Measurements from ENCODE around the gene COASY.

COASY gene

GRCh38 chr17:42578282-42578869 lies 16.4 kb downstream of the COASY start:
- Histone ChIP-seq H3K4me3 (ENCODE audit: control insufficient read depth in 1 of 7, extremely low read depth in 1 of 7, insufficient read depth in 4 of 7, low read depth in 2 of 7, low read length in 6 of 7) (peak overlapping the region; percentile 17 to 91 (median 77)), H3K9me3 (ENCODE audit: control extremely low read depth in 1 of 5, control insufficient read depth in 4 of 5, insufficient read depth in 2 of 5, low read depth in 1 of 5, low read length in 4 of 5) (no peaks in the 10 kb centered on the region), H3K27me3 (replicated peaks in 2 of 5; ENCODE audit: control insufficient read depth in 4 of 5, insufficient read depth in 5 of 5, low read length in 4 of 5) (no peaks in the 10 kb centered on the region), H3K27ac (ENCODE audit: insufficient read depth in 1 of 2, low read depth in 1 of 2, low read length in 2 of 2, poor library complexity in 1 of 2, severe bottlenecking in 2 of 2) (peak overlapping the region; percentile 89 to 94), H3K4me1 (ENCODE audit: control extremely low read depth in 1 of 4, control insufficient read depth in 4 of 4, insufficient read depth in 4 of 4, low read length in 3 of 4) (peaks cover 2 to 32% (median 23%) of the 10 kb centered on the region in 4 experiments), H3K36me3 (ENCODE audit: control insufficient read depth in 4 of 4, insufficient read depth in 4 of 4, low read length in 3 of 4) (peaks cover 18 to 59% (median 50%) of the 10 kb centered on the region in 4 experiments)
- POLR2A ChIA-PET: interaction anchor here (0.6 to 2.0 kb wide), 10 partner anchors 11 to 1953 kb away, joined by 3 to 14 read pairs (median 3); partner anchors contain the start of genes MLX, NAGLU, RETREG3 and TUBG1
- WGBS (ENCODE audit: insufficient coverage): under 1% methylated on average over 20 of the region's 20 CpGs
- CTCF ChIA-PET: interaction anchor here (0.7 to 4.6 kb wide), 35 partner anchors 8 to 255 kb away, joined by 3 to 37 read pairs (median 4); partner anchors contain the start of genes BECN1, CCR10, CNTNAP1 and MLX
- DNase-seq: peak; percentile 87 to 92 (median 91)

GRCh38 chr17:42579794-42580551 lies 18.0 kb downstream of the COASY start:
- Histone ChIP-seq H3K27me3 (replicated peaks in 2 of 5; ENCODE audit: control insufficient read depth in 4 of 5, insufficient read depth in 5 of 5, low read length in 4 of 5) (no peaks in the 10 kb centered on the region), H3K36me3 (ENCODE audit: control insufficient read depth in 4 of 4, insufficient read depth in 4 of 4, low read length in 3 of 4) (peaks cover 22 to 59% (median 51%) of the 10 kb centered on the region in 4 experiments), H3K9me3 (ENCODE audit: control extremely low read depth in 1 of 5, control insufficient read depth in 4 of 5, insufficient read depth in 2 of 5, low read depth in 1 of 5, low read length in 4 of 5) (no peaks in the 10 kb centered on the region), H3K4me1 (ENCODE audit: control extremely low read depth in 1 of 4, control insufficient read depth in 4 of 4, insufficient read depth in 4 of 4, low read length in 3 of 4) (peaks cover 2 to 33% (median 23%) of the 10 kb centered on the region in 4 experiments), H3K4me3 (ENCODE audit: control insufficient read depth in 1 of 7, extremely low read depth in 1 of 7, insufficient read depth in 4 of 7, low read depth in 2 of 7, low read length in 6 of 7) (no peak overlapping the region), H3K27ac (ENCODE audit: insufficient read depth in 1 of 2, low read depth in 1 of 2, low read length in 2 of 2, poor library complexity in 1 of 2, severe bottlenecking in 2 of 2) (no peak overlapping the region)
- 100% methylated on average over 2 of the region's 2 CpGs for WGBS (ENCODE audit: insufficient coverage)
- no peak for DNase-seq
- ChIA-PET CTCF (interaction anchor here (0.8 to 4.6 kb wide), 6 partner anchors 16 to 183 kb away, joined by 3 to 37 read pairs (median 4); partner anchors contain the start of gene CCR10), POLR2A (no interaction called here)

- 98% methylated on average over 8 of the region's 10 CpGs for WGBS (ENCODE audit: insufficient coverage)
- POLR2A ChIA-PET: no interaction called here
- Histone ChIP-seq H3K4me3 (ENCODE audit: control insufficient read depth in 1 of 7, extremely low read depth in 1 of 7, insufficient read depth in 4 of 7, low read depth in 2 of 7, low read length in 6 of 7) (no peak overlapping the region), H3K9me3 (ENCODE audit: control extremely low read depth in 1 of 5, control insufficient read depth in 4 of 5, insufficient read depth in 2 of 5, low read depth in 1 of 5, low read length in 4 of 5) (no peaks in the 10 kb centered on the region), H3K27ac (ENCODE audit: insufficient read depth in 1 of 2, low read depth in 1 of 2, low read length in 2 of 2, poor library complexity in 1 of 2, severe bottlenecking in 2 of 2) (no peak overlapping the region), H3K27me3 (replicated peaks in 2 of 5; ENCODE audit: control insufficient read depth in 4 of 5, insufficient read depth in 5 of 5, low read length in 4 of 5) (no peaks in the 10 kb centered on the region), H3K36me3 (ENCODE audit: control insufficient read depth in 4 of 4, insufficient read depth in 4 of 4, low read length in 3 of 4) (peaks cover 28 to 71% (median 61%) of the 10 kb centered on the region in 4 experiments), H3K4me1 (ENCODE audit: control extremely low read depth in 1 of 4, control insufficient read depth in 4 of 4, insufficient read depth in 4 of 4, low read length in 3 of 4) (peaks cover 2 to 24% (median 18%) of the 10 kb centered on the region in 4 experiments)
- no peak for DNase-seq
- CTCF ChIA-PET: interaction anchor here (0.7 to 4.6 kb wide), 5 partner anchors 16 to 238 kb away, joined by 3 to 37 read pairs (median 4); partner anchors contain the start of gene CCR10
Measured at GRCh38 chr17:42581744-42582270, 19.9 kb downstream of the COASY start.

GRCh38 chr17:42584880-42585279 lies 22.9 kb downstream of the COASY start:
- Histone ChIP-seq H3K27me3 (replicated peaks in 2 of 5; ENCODE audit: control insufficient read depth in 4 of 5, insufficient read depth in 5 of 5, low read length in 4 of 5) (no peaks in the 10 kb centered on the region), H3K27ac (ENCODE audit: insufficient read depth in 1 of 2, low read depth in 1 of 2, low read length in 2 of 2, poor library complexity in 1 of 2, severe bottlenecking in 2 of 2) (no peak overlapping the region), H3K4me1 (ENCODE audit: control extremely low read depth in 1 of 4, control insufficient read depth in 4 of 4, insufficient read depth in 4 of 4, low read length in 3 of 4) (peaks cover 0 to 6% (median 0%) of the 10 kb centered on the region in 4 experiments), H3K9me3 (ENCODE audit: control extremely low read depth in 1 of 5, control insufficient read depth in 4 of 5, insufficient read depth in 2 of 5, low read depth in 1 of 5, low read length in 4 of 5) (no peaks in the 10 kb centered on the region), H3K4me3 (ENCODE audit: control insufficient read depth in 1 of 7, extremely low read depth in 1 of 7, insufficient read depth in 4 of 7, low read depth in 2 of 7, low read length in 6 of 7) (no peak overlapping the region), H3K36me3 (ENCODE audit: control insufficient read depth in 4 of 4, insufficient read depth in 4 of 4, low read length in 3 of 4) (peaks cover 39 to 92% (median 74%) of the 10 kb centered on the region in 4 experiments)
- WGBS (ENCODE audit: insufficient coverage): 99% methylated on average over 8 of the region's 9 CpGs
- peak in 1 of 3 donors; percentile 8 for DNase-seq
- CTCF ChIA-PET: interaction anchor here (1.0 kb wide), 2 partner anchors 17 to 27 kb away, joined by 3 read pairs; no protein-coding TSS in a partner anchor
- POLR2A ChIA-PET: no interaction called here

GRCh38 chr17:42585353-42585752 lies 23.4 kb downstream of the COASY start:
- H3K27me3 ChIP-seq (replicated peaks in 2 of 5; ENCODE audit: control insufficient read depth in 4 of 5, insufficient read depth in 5 of 5, low read length in 4 of 5): no peaks in the 10 kb centered on the region
- no peak overlapping the region for H3K4me3 ChIP-seq (ENCODE audit: control insufficient read depth in 1 of 7, extremely low read depth in 1 of 7, insufficient read depth in 4 of 7, low read depth in 2 of 7, low read length in 6 of 7)
- WGBS (ENCODE audit: insufficient coverage): no CpG with 5 or more reads among the region's 1 CpG
- ChIA-PET POLR2A (no interaction called here), CTCF (interaction anchor here (1.0 to 4.1 kb wide), 3 partner anchors 8 to 95 kb away, joined by 3 to 26 read pairs (median 3); partner anchors contain the start of gene PSMC3IP)
- no peak for DNase-seq
- H3K4me1 ChIP-seq (ENCODE audit: control extremely low read depth in 1 of 4, control insufficient read depth in 4 of 4, insufficient read depth in 4 of 4, low read length in 3 of 4): peaks cover 0 to 6% (median 0%) of the 10 kb centered on the region in 4 experiments
- peaks cover 37 to 93% (median 69%) of the 10 kb centered on the region in 4 experiments for H3K36me3 ChIP-seq (ENCODE audit: control insufficient read depth in 4 of 4, insufficient read depth in 4 of 4, low read length in 3 of 4)
- no peak overlapping the region for H3K27ac ChIP-seq (ENCODE audit: insufficient read depth in 1 of 2, low read depth in 1 of 2, low read length in 2 of 2, poor library complexity in 1 of 2, severe bottlenecking in 2 of 2)
- H3K9me3 ChIP-seq (ENCODE audit: control extremely low read depth in 1 of 5, control insufficient read depth in 4 of 5, insufficient read depth in 2 of 5, low read depth in 1 of 5, low read length in 4 of 5): no peaks in the 10 kb centered on the region

GRCh38 chr17:42586514-42587230 lies 24.7 kb downstream of the COASY start:
- CTCF ChIA-PET: interaction anchor here (0.8 to 4.1 kb wide), 5 partner anchors 9 to 94 kb away, joined by 3 to 26 read pairs (median 6); partner anchors contain the start of gene PSMC3IP
- WGBS (ENCODE audit: insufficient coverage): 97% methylated on average over 5 of the region's 7 CpGs
- POLR2A ChIA-PET: interaction anchor here (0.6 kb wide), 1 partner anchor 18 kb away, joined by 3 read pairs; no protein-coding TSS in a partner anchor
- no peak for DNase-seq
- no peak overlapping the region for H3K27ac ChIP-seq (ENCODE audit: insufficient read depth in 1 of 2, low read depth in 1 of 2, low read length in 2 of 2, poor library complexity in 1 of 2, severe bottlenecking in 2 of 2)
- no peaks in the 10 kb centered on the region for H3K9me3 ChIP-seq (ENCODE audit: control extremely low read depth in 1 of 5, control insufficient read depth in 4 of 5, insufficient read depth in 2 of 5, low read depth in 1 of 5, low read length in 4 of 5)
- peaks cover 0 to 6% (median 0%) of the 10 kb centered on the region in 4 experiments for H3K4me1 ChIP-seq (ENCODE audit: control extremely low read depth in 1 of 4, control insufficient read depth in 4 of 4, insufficient read depth in 4 of 4, low read length in 3 of 4)
- H3K4me3 ChIP-seq (ENCODE audit: control insufficient read depth in 1 of 7, extremely low read depth in 1 of 7, insufficient read depth in 4 of 7, low read depth in 2 of 7, low read length in 6 of 7): no peak overlapping the region
- H3K36me3 ChIP-seq (ENCODE audit: control insufficient read depth in 4 of 4, insufficient read depth in 4 of 4, low read length in 3 of 4): peaks cover 41 to 93% (median 67%) of the 10 kb centered on the region in 4 experiments
- H3K27me3 ChIP-seq (replicated peaks in 2 of 5; ENCODE audit: control insufficient read depth in 4 of 5, insufficient read depth in 5 of 5, low read length in 4 of 5): no peaks in the 10 kb centered on the region
